ENCODE data around the gene HEATR5A. TPM values are rescaled to one million over a fixed set of nuclear protein-coding genes. Genes with fewer than 3 reads are reported as not detected.

The HEATR5A gene
- total and polyA plus RNA-seq, 2 of the 13 experiments (the other 11 are each of a cell fraction or from before 2014, with no cell fraction given), result 36.4 to 105 TPM

DNA sequence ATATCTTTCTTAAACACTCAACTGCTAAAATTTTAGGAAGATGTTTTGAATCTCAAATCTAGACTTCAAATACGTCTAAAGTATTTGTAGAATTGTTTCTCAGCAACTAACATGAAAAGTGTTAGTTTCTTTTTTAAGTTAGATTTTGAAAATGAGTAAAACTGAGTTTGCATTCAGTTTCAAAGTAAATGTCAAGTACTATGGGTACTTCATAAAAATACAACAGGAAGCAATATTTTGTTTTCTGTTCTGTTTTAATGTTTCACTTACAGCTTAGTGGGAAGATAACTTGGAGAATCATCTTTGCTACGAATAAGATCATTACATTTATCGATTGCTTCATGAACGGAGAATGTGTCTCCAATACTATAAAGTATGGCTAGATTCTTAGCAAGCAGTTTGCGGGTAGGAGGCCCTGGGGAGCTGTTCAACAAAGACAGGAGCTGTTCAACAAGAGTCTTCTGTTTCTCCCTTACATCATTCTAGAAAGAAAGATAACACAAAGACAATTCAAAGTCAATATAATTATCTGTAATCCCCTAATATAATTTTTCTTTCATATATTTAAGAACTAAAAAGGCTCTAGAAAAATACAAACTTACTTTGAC lies 20.2 kb downstream of the HEATR5A start:
- H3K9ac ChIP-seq (ENCODE audit: insufficient read depth, low read depth, low read length), result no peak overlapping the region
- FAIRE-seq (no peak), ATAC-seq (no peak), DNase-seq (ENCODE audit: low spot score) (no peak)
- intact Hi-C loops (cut with micrococcal nuclease; ENCODE audit: unreplicated experiment) (no loop called here), in situ Hi-C loops (cut with HindIII; ENCODE audit: extremely low pct_ligation_motif_present, low pct_unique_long_range_greater_than_20kb) (no loop called here)
- no peak overlapping the region for H3K27ac ChIP-seq (ENCODE audit: extremely low read length, insufficient read depth, low read length)
- no peaks in the 10 kb centered on the region for H3K27me3 ChIP-seq (ENCODE audit: control insufficient read depth in 1 of 2, insufficient read depth in 2 of 2, low read length in 2 of 2)
- H3K9me3 ChIP-seq (ENCODE audit: low read length), result no peaks in the 10 kb centered on the region
- no peak overlapping the region for H3K4me3 ChIP-seq (replicated peaks in 1 of 3; ENCODE audit: insufficient read depth in 1 of 3, low read depth in 2 of 3, low read length in 3 of 3)
- H3K4me2 ChIP-seq (ENCODE audit: low read depth, low read length), result no peak overlapping the region
- H3K36me3 ChIP-seq (replicated peaks in 1 of 2; ENCODE audit: control insufficient read depth in 1 of 2, insufficient read depth in 2 of 2, low read length in 2 of 2), result peaks cover 8 to 49% of the 10 kb centered on the region in 2 experiments
- H3K79me2 ChIP-seq (ENCODE audit: insufficient read depth, low read length), result peaks cover 6% of the 10 kb centered on the region
- ChIA-PET CTCF (ENCODE audit: low intra/inter-chr PET ratio, low total read pairs) (no interaction called here), POLR2A (no interaction called here)
- no peaks in the 10 kb centered on the region for H4K20me1 ChIP-seq (ENCODE audit: insufficient read depth, low read length)
- 95% methylated on average over 5 of the region's 5 CpGs for WGBS (ENCODE audit: low lambda C conversion rate)
- H2AFZ ChIP-seq (ENCODE audit: low read length), result no peak overlapping the region
- H3K4me1 ChIP-seq (ENCODE audit: insufficient read depth, low read length), result no peaks in the 10 kb centered on the region
- no TSS peak for BruUV-seq (replicated peaks)
- TF ChIP-seq SPEN (CRISPR knock-in tag; IDR thresholded peaks at IDR 0.05; ENCODE audit: low read depth), result no peak
- no peak for TF ChIP-seq MTERF4 (CRISPR knock-in tag; IDR thresholded peaks at IDR 0.05)
- TF ChIP-seq RFX3 (CRISPR knock-in tag; IDR thresholded peaks at IDR 0.05), result no peak
- TF ChIP-seq, protein P1, sequence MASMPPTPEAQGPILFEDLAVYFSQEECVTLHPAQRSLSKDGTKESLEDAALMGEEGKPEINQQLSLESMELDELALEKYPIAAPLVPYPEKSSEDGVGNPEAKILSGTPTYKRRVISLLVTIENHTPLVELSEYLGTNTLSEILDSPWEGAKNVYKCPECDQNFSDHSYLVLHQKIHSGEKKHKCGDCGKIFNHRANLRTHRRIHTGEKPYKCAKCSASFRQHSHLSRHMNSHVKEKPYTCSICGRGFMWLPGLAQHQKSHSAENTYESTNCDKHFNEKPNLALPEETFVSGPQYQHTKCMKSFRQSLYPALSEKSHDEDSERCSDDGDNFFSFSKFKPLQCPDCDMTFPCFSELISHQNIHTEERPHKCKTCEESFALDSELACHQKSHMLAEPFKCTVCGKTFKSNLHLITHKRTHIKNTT (CRISPR knock-in tag; IDR thresholded peaks at IDR 0.05), result no peak
- no peak for TF ChIP-seq ATM (IDR thresholded peaks at IDR 0.05; ENCODE audit: borderline replicate concordance)
- no peak for TF ChIP-seq LBX2 (CRISPR knock-in tag; IDR thresholded peaks at IDR 0.05; ENCODE audit: borderline replicate concordance)
- TF ChIP-seq, protein P2, sequence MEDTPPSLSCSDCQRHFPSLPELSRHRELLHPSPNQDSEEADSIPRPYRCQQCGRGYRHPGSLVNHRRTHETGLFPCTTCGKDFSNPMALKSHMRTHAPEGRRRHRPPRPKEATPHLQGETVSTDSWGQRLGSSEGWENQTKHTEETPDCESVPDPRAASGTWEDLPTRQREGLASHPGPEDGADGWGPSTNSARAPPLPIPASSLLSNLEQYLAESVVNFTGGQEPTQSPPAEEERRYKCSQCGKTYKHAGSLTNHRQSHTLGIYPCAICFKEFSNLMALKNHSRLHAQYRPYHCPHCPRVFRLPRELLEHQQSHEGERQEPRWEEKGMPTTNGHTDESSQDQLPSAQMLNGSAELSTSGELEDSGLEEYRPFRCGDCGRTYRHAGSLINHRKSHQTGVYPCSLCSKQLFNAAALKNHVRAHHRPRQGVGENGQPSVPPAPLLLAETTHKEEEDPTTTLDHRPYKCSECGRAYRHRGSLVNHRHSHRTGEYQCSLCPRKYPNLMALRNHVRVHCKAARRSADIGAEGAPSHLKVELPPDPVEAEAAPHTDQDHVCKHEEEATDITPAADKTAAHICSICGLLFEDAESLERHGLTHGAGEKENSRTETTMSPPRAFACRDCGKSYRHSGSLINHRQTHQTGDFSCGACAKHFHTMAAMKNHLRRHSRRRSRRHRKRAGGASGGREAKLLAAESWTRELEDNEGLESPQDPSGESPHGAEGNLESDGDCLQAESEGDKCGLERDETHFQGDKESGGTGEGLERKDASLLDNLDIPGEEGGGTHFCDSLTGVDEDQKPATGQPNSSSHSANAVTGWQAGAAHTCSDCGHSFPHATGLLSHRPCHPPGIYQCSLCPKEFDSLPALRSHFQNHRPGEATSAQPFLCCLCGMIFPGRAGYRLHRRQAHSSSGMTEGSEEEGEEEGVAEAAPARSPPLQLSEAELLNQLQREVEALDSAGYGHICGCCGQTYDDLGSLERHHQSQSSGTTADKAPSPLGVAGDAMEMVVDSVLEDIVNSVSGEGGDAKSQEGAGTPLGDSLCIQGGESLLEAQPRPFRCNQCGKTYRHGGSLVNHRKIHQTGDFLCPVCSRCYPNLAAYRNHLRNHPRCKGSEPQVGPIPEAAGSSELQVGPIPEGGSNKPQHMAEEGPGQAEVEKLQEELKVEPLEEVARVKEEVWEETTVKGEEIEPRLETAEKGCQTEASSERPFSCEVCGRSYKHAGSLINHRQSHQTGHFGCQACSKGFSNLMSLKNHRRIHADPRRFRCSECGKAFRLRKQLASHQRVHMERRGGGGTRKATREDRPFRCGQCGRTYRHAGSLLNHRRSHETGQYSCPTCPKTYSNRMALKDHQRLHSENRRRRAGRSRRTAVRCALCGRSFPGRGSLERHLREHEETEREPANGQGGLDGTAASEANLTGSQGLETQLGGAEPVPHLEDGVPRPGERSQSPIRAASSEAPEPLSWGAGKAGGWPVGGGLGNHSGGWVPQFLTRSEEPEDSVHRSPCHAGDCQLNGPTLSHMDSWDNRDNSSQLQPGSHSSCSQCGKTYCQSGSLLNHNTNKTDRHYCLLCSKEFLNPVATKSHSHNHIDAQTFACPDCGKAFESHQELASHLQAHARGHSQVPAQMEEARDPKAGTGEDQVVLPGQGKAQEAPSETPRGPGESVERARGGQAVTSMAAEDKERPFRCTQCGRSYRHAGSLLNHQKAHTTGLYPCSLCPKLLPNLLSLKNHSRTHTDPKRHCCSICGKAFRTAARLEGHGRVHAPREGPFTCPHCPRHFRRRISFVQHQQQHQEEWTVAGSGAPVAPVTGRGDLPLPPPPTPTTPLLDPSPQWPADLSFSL (CRISPR knock-in tag; IDR thresholded peaks at IDR 0.05), result no peak
- TF ChIP-seq ZNF143 (CRISPR knock-in tag; IDR thresholded peaks at IDR 0.05), result no peak
- TF ChIP-seq, protein P3, sequence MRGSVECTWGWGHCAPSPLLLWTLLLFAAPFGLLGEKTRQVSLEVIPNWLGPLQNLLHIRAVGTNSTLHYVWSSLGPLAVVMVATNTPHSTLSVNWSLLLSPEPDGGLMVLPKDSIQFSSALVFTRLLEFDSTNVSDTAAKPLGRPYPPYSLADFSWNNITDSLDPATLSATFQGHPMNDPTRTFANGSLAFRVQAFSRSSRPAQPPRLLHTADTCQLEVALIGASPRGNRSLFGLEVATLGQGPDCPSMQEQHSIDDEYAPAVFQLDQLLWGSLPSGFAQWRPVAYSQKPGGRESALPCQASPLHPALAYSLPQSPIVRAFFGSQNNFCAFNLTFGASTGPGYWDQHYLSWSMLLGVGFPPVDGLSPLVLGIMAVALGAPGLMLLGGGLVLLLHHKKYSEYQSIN (CRISPR knock-in tag; IDR thresholded peaks at IDR 0.05; ENCODE audit: borderline replicate concordance), result no peak
- TF ChIP-seq FOXP1 (IDR thresholded peaks at IDR 0.05), result no peak
- no peak for TF ChIP-seq FOXP1 (CRISPR knock-in tag; IDR thresholded peaks at IDR 0.05)
- TF ChIP-seq ZSCAN22 (CRISPR knock-in tag; IDR thresholded peaks at IDR 0.05), result no peak
- no peak for TF ChIP-seq ZNF484 (CRISPR knock-in tag; IDR thresholded peaks at IDR 0.05; ENCODE audit: borderline replicate concordance, low read depth)
- no peak for TF ChIP-seq ETV6 (CRISPR knock-in tag; conservative IDR thresholded peaks at IDR 0.05)
- TF ChIP-seq AGO1 (IDR thresholded peaks at IDR 0.05; ENCODE audit: low read depth, low read length, poor library complexity, severe bottlenecking), result no peak
- TF ChIP-seq ZNF430 (CRISPR knock-in tag; IDR thresholded peaks at IDR 0.05), result no peak
